Neural progenitor cell (in vitro differentiated cells): ENCODE data around the gene TDRD9.

Source experiments
- EZH2 ChIP-seq: fragments of 200-600 bp; sonication (generic); IDR thresholded peaks from 2 replicates; pipeline ENCODE4 v1.6.1; 2017; ENCODE audit warnings: antibody characterized with exemption, mild to moderate bottlenecking, moderate library complexity
- TF ChIP-seq, protein P1 (sequence below): fragments of 200-600 bp; sonication (generic); IDR thresholded peaks from 2 replicates; pipeline ENCODE4 v1.5.1; 2017; ENCODE audit warnings: antibody characterized with exemption, mild to moderate bottlenecking

DNA sequence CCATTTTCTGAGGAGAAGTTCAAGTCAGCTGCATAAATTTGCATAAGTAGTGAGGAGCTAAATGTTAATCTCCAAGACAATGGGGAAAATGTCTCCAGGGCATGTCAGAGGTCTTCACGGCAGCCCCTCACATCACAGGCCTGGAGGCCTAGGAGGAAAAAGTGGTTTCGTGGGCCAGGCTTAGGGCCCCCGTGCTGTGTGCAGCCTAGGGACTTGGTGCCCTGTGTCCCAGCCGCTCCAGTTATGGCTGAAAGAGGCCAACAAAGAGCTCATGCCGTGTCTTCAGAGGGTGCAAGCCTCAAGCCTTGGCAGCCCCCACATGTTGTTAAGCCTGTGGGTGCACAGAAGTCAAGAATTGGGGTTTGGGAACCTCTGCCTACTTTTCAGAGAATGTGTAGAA is 55.9 kb downstream of the TDRD9 start:
- TF ChIP-seq, protein P1, sequence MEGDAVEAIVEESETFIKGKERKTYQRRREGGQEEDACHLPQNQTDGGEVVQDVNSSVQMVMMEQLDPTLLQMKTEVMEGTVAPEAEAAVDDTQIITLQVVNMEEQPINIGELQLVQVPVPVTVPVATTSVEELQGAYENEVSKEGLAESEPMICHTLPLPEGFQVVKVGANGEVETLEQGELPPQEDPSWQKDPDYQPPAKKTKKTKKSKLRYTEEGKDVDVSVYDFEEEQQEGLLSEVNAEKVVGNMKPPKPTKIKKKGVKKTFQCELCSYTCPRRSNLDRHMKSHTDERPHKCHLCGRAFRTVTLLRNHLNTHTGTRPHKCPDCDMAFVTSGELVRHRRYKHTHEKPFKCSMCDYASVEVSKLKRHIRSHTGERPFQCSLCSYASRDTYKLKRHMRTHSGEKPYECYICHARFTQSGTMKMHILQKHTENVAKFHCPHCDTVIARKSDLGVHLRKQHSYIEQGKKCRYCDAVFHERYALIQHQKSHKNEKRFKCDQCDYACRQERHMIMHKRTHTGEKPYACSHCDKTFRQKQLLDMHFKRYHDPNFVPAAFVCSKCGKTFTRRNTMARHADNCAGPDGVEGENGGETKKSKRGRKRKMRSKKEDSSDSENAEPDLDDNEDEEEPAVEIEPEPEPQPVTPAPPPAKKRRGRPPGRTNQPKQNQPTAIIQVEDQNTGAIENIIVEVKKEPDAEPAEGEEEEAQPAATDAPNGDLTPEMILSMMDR: no peak
- no peak for TF ChIP-seq EZH2
